HepG2 (cell line): Measurements from ENCODE around the gene RASL12. TPM values are rescaled to one million over a fixed set of nuclear protein-coding genes. Genes with fewer than 3 reads are reported as not detected.

Source experiments
- AHR ChIP-seq: IDR thresholded peaks from 2 replicates; pipeline ENCODE4 v1.6.1; 2018; ENCODE audit warnings: missing genetic modification reagents, missing compliant biosample characterization
- FOSL2 ChIP-seq: sonication (generic); formaldehyde crosslinking; IDR thresholded peaks from 2 replicates; pipeline ENCODE4 v1.4.0; 2020; ENCODE audit warnings: missing genetic modification reagents
- HNF4A ChIP-seq: sonication (generic); formaldehyde crosslinking; IDR thresholded peaks from 2 replicates; pipeline ENCODE4 v1.4.0; 2020; ENCODE audit warnings: missing genetic modification reagents
- JUND ChIP-seq: sonication (generic); formaldehyde crosslinking; IDR thresholded peaks from 2 replicates; pipeline ENCODE4 v1.8.0; 2022; ENCODE audit warnings: mild to moderate bottlenecking, missing genetic modification reagents
- NPAS2 ChIP-seq: sonication (generic); formaldehyde crosslinking; IDR thresholded peaks from 2 replicates; pipeline ENCODE4 v1.8.0; 2022; ENCODE audit warnings: mild to moderate bottlenecking, missing genetic modification reagents, borderline replicate concordance
- PHF21A ChIP-seq: sonication (generic); formaldehyde crosslinking; IDR thresholded peaks from 2 replicates; pipeline ENCODE4 v1.5.0; 2020; ENCODE audit warnings: mild to moderate bottlenecking, missing genetic modification reagents
- TFDP1 ChIP-seq: IDR thresholded peaks from 2 replicates; pipeline ENCODE4 v1.6.1; 2016; ENCODE audit warnings: missing compliant biosample characterization, missing genetic modification reagents, borderline replicate concordance
- ZFP1 ChIP-seq: IDR thresholded peaks from 2 replicates; pipeline ENCODE4 v1.6.1; 2016
- ZNF224 ChIP-seq: sonication (generic); formaldehyde crosslinking; IDR thresholded peaks from 2 replicates; pipeline ENCODE4 v1.5.0; 2020; ENCODE audit warnings: mild to moderate bottlenecking, missing genetic modification reagents
- ZNF329 ChIP-seq: sonication (generic); formaldehyde crosslinking; IDR thresholded peaks from 2 replicates; pipeline ENCODE4 v1.9.0; 2021; ENCODE audit warnings: low read depth, mild to moderate bottlenecking, missing genetic modification reagents
- ZNF354B ChIP-seq: sonication (generic); formaldehyde crosslinking; IDR thresholded peaks from 2 replicates; pipeline ENCODE4 v1.8.0; 2022; ENCODE audit warnings: mild to moderate bottlenecking, missing genetic modification reagents
- ZNF547 ChIP-seq: sonication (generic); formaldehyde crosslinking; IDR thresholded peaks from 2 replicates; pipeline ENCODE4 v1.5.1; 2020; ENCODE audit warnings: mild to moderate bottlenecking, missing genetic modification reagents
- ZNF576 ChIP-seq: sonication (generic); formaldehyde crosslinking; IDR thresholded peaks from 2 replicates; pipeline ENCODE4 v1.4.0; 2020; ENCODE audit warnings: mild to moderate bottlenecking, missing genetic modification reagents
- ZNF691 ChIP-seq: sonication (generic); formaldehyde crosslinking; IDR thresholded peaks from 2 replicates; pipeline ENCODE4 v1.4.0; 2020; ENCODE audit warnings: missing genetic modification reagents, low read depth, mild to moderate bottlenecking, borderline replicate concordance
- ZSCAN25 ChIP-seq: sonication (generic); formaldehyde crosslinking; IDR thresholded peaks from 2 replicates; pipeline ENCODE4 v1.8.0; 2022; ENCODE audit warnings: mild to moderate bottlenecking, missing genetic modification reagents
- ZSCAN5A ChIP-seq: sonication (generic); formaldehyde crosslinking; IDR thresholded peaks from 2 replicates; pipeline ENCODE4 v1.8.0; 2022; ENCODE audit warnings: mild to moderate bottlenecking, missing genetic modification reagents, borderline replicate concordance
- polyA plus RNA-seq, 8 experiments: library from polyadenylated mRNA; depleted of rRNA in 3 of 8; stranded (reverse) in 7 of 8; unstranded in 1 of 8; fragments of >200 nt; fragmentation: Illumina TruSeq in 4 of 8; extraction: Trizol in 4 of 8; gene quantifications; 2 replicates each; pipeline versions ENCODE4 v1.2.1 to v1.2.3, GENCODE V29; 2011 to 2016; ENCODE audit warnings: low read depth in 4 of 8, missing spikeins in 1 of 8, mixed read lengths in 1 of 8; ENCODE audit not compliant: insufficient read depth in 1 of 8
- total RNA-seq, 5 experiments: library from RNA; depleted of rRNA; stranded (reverse); fragments of >200 nt; fragmentation: Illumina TruSeq; extraction: Trizol; gene quantifications; 2 replicates each; pipeline ENCODE4 v1.2.3, GENCODE V29; 2016; ENCODE audit warnings: low read depth in 1 of 5
- TF ChIP-seq, protein P1 (sequence below): sonication (generic); formaldehyde crosslinking; IDR thresholded peaks from 2 replicates; pipeline ENCODE4 v1.4.0; 2020; ENCODE audit warnings: mild to moderate bottlenecking, missing genetic modification reagents
- TF ChIP-seq, protein P2 (sequence below): sonication (generic); formaldehyde crosslinking; IDR thresholded peaks from 2 replicates; pipeline ENCODE4 v1.4.0; 2020; ENCODE audit warnings: missing genetic modification reagents

RASL12 gene
- total and polyA plus RNA-seq, 2 of the 13 experiments (the other 11 are each of a cell fraction or from before 2014, with no cell fraction given) = 0.16 to 0.55 TPM

GRCh38 chr15:65055201-65055870 is 12.5 kb downstream of the RASL12 start (continued):
- TF ChIP-seq NPAS2 (CRISPR knock-in tag) (no peak), JUND (no peak), ZNF329 (CRISPR knock-in tag) (no peak), ZNF691 (CRISPR knock-in tag) (no peak), AHR (no peak), ZNF547 (CRISPR knock-in tag) (0 out of 2 replicates have a peak, but pooled peaks have one; percentile 5), PHF21A (CRISPR knock-in tag) (no peak), HNF4A (CRISPR knock-in tag) (peak; percentile 24; the same call in 1 of the 2 replicates), TFDP1 (peak; percentile 50; the same call in 1 of the 2 replicates), ZNF576 (CRISPR knock-in tag) (0 out of 2 replicates have a peak, but pooled peaks have one; percentile 8), ZFP1 (CRISPR knock-in tag) (no peak), ZNF354B (no peak), ZNF224 (CRISPR knock-in tag) (no peak), ZSCAN5A (CRISPR knock-in tag) (no peak), ZSCAN25 (CRISPR knock-in tag) (no peak), FOSL2 (peak; percentile 31)
- TF ChIP-seq, protein P1, sequence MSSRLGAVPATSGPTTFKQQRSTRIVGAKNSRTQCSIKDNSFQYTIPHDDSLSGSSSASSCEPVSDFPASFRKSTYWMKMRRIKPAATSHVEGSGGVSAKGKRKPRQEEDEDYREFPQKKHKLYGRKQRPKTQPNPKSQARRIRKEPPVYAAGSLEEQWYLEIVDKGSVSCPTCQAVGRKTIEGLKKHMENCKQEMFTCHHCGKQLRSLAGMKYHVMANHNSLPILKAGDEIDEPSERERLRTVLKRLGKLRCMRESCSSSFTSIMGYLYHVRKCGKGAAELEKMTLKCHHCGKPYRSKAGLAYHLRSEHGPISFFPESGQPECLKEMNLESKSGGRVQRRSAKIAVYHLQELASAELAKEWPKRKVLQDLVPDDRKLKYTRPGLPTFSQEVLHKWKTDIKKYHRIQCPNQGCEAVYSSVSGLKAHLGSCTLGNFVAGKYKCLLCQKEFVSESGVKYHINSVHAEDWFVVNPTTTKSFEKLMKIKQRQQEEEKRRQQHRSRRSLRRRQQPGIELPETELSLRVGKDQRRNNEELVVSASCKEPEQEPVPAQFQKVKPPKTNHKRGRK (CRISPR knock-in tag) = no peak
- TF ChIP-seq, protein P2, sequence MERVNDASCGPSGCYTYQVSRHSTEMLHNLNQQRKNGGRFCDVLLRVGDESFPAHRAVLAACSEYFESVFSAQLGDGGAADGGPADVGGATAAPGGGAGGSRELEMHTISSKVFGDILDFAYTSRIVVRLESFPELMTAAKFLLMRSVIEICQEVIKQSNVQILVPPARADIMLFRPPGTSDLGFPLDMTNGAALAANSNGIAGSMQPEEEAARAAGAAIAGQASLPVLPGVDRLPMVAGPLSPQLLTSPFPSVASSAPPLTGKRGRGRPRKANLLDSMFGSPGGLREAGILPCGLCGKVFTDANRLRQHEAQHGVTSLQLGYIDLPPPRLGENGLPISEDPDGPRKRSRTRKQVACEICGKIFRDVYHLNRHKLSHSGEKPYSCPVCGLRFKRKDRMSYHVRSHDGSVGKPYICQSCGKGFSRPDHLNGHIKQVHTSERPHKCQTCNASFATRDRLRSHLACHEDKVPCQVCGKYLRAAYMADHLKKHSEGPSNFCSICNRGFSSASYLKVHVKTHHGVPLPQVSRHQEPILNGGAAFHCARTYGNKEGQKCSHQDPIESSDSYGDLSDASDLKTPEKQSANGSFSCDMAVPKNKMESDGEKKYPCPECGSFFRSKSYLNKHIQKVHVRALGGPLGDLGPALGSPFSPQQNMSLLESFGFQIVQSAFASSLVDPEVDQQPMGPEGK (CRISPR knock-in tag) = 0 out of 2 replicates have a peak, but pooled peaks have one; percentile 12
